ENCODE data around the gene GPRC5C.

- TF ChIP-seq CTCF (IDR thresholded peaks at IDR 0.05; ENCODE audit: extremely low read depth in 1 of 2, insufficient read depth in 1 of 2, low read depth in 1 of 2, low read length in 2 of 2) (no peak), POLR2A (IDR thresholded peaks at IDR 0.05; ENCODE audit: low read depth, low read length) (no peak), POLR2AphosphoS5 (IDR thresholded peaks at IDR 0.05; ENCODE audit: insufficient read depth, low read depth, low read length) (no peak), EZH2 (IDR thresholded peaks at IDR 0.05; ENCODE audit: borderline replicate concordance, low read depth, low read length, severe bottlenecking) (no peak), GATA2 (IDR thresholded peaks at IDR 0.05; ENCODE audit: insufficient read depth, insufficient read length, low read depth, low read length) (no peak), FOS (IDR thresholded peaks at IDR 0.05; ENCODE audit: borderline replicate concordance, insufficient read depth, low read length) (no peak), JUN (IDR thresholded peaks at IDR 0.05; ENCODE audit: borderline replicate concordance, insufficient read depth, insufficient read length, low read depth) (no peak)
Measured at GRCh38 chr17:74433421-74434121, 1.7 kb downstream of the GPRC5C start.
